CD14-positive monocyte (primary cell): ENCODE results near the gene CPSF2. TPM values are rescaled to one million over a fixed set of nuclear protein-coding genes. Genes with fewer than 3 reads are reported as not detected.

Experiments
- DNase-seq, 3 donors: peaks; one replicate each; pipeline ENCODE4 v3.0.0-alpha.2; 2011 to 2022
- H2AFZ ChIP-seq: 2 replicates; pipeline ENCODE4 v1.6.0; 2012; ENCODE audit warnings: mild to moderate bottlenecking, low read depth, low read length, inconsistent platforms; ENCODE audit not compliant: insufficient read depth, poor library complexity, severe bottlenecking
- H3K27ac ChIP-seq, 2 donors: 1 replicate in 1 of 2; 2 replicates in 1 of 2; pipeline ENCODE4 v1.5.1; 2012 to 2013; ENCODE audit warnings: low read length in 2 of 2, control low read depth in 1 of 2, inconsistent platforms in 1 of 2, low read depth in 1 of 2, mild to moderate bottlenecking in 1 of 2
- H3K27me3 ChIP-seq, 2 donors: one replicate each; pipeline versions ENCODE4 v1.6.0 to v1.6.1; 2011 to 2013; ENCODE audit warnings: low read length in 2 of 2; ENCODE audit not compliant: control insufficient read depth in 2 of 2, insufficient read depth in 2 of 2
- H3K36me3 ChIP-seq, 2 donors: replicated peaks in 1 of 2; 1 replicate in 1 of 2; 2 replicates in 1 of 2; pipeline versions ENCODE4 v1.5.1 to v1.6.1; 2012 to 2013; ENCODE audit warnings: low read length in 2 of 2, control low read depth in 1 of 2, inconsistent platforms in 1 of 2, mild to moderate bottlenecking in 1 of 2; ENCODE audit not compliant: insufficient read depth in 2 of 2, control insufficient read depth in 1 of 2
- H3K4me1 ChIP-seq, 2 donors: 1 replicate in 1 of 2; 2 replicates in 1 of 2; pipeline versions ENCODE4 v1.5.1 to v1.6.1; 2012 to 2013; ENCODE audit warnings: low read length in 2 of 2, control low read depth in 1 of 2, inconsistent platforms in 1 of 2, mild to moderate bottlenecking in 1 of 2, moderate library complexity in 1 of 2; ENCODE audit not compliant: insufficient read depth in 2 of 2, control insufficient read depth in 1 of 2
- H3K4me2 ChIP-seq: replicated peaks from 2 replicates; pipeline ENCODE3; 2012; ENCODE audit warnings: low read length, moderate library complexity, mild to moderate bottlenecking; ENCODE audit not compliant: poor library complexity, severe bottlenecking; ENCODE audit errors: extremely low read depth
- H3K4me3 ChIP-seq, 3 experiments: fragments of 200-600 bp in 1 of 3; sonication (generic) in 1 of 3; replicated peaks in 1 of 3; 1 replicate in 2 of 3; 2 replicates in 1 of 3; pipeline ENCODE4 v1.5.1; 2011 to 2013; ENCODE audit warnings: low read length in 3 of 3, mild to moderate bottlenecking in 3 of 3, control low read depth in 2 of 3, low read depth in 2 of 3, inconsistent platforms in 1 of 3, moderate library complexity in 1 of 3
- H3K79me2 ChIP-seq: 2 replicates; pipeline ENCODE4 v1.6.0; 2012; ENCODE audit warnings: mild to moderate bottlenecking, control low read depth, inconsistent platforms, low read length, moderate library complexity; ENCODE audit not compliant: insufficient read depth
- H3K9ac ChIP-seq: 2 replicates; pipeline ENCODE4 v1.6.0; 2017; ENCODE audit warnings: low read length, mild to moderate bottlenecking; ENCODE audit not compliant: insufficient read depth, poor library complexity, severe bottlenecking
- H3K9me3 ChIP-seq, 2 donors: replicated peaks in 1 of 2; 1 replicate in 1 of 2; 2 replicates in 1 of 2; pipeline versions ENCODE4 v1.5.1 to v1.6.1; 2012 to 2013; ENCODE audit warnings: low read length in 2 of 2, control low read depth in 1 of 2; ENCODE audit not compliant: control insufficient read depth in 1 of 2, insufficient read depth in 1 of 2
- H4K20me1 ChIP-seq: 2 replicates; pipeline ENCODE4 v1.6.0; 2012; ENCODE audit warnings: mild to moderate bottlenecking, low read length, control low read depth, moderate library complexity; ENCODE audit not compliant: insufficient read depth
- H3K27ac Mint-ChIP-seq, 7 donors: one replicate each; pipeline ENCODE4 v1.8.0; 2020; ENCODE audit warnings: mild to moderate bottlenecking in 7 of 7, mixed read lengths in 7 of 7, moderate library complexity in 6 of 7, inconsistent platforms in 2 of 7
- H3K27me3 Mint-ChIP-seq, 3 donors: one replicate each; pipeline ENCODE4 v1.8.0; 2021 to 2022; ENCODE audit warnings: low read depth in 3 of 3, mild to moderate bottlenecking in 3 of 3, mixed read lengths in 3 of 3, moderate library complexity in 3 of 3, inconsistent platforms in 1 of 3
- H3K36me3 Mint-ChIP-seq, 2 donors: one replicate each; pipeline ENCODE4 v1.8.0; 2020; ENCODE audit warnings: mixed read lengths in 2 of 2, inconsistent platforms in 1 of 2, mild to moderate bottlenecking in 1 of 2
- H3K4me1 Mint-ChIP-seq: one replicate; pipeline ENCODE4 v1.8.0; 2020; ENCODE audit warnings: mild to moderate bottlenecking, mixed read lengths
- H3K4me3 Mint-ChIP-seq, 2 donors: one replicate each; pipeline ENCODE4 v1.8.0; 2020; ENCODE audit warnings: mild to moderate bottlenecking in 2 of 2, mixed read lengths in 2 of 2, moderate library complexity in 1 of 2
- H3K9me3 Mint-ChIP-seq, 7 donors: one replicate each; pipeline ENCODE4 v1.8.0; 2020 to 2022; ENCODE audit warnings: mixed read lengths in 7 of 7, mild to moderate bottlenecking in 6 of 7, moderate library complexity in 6 of 7, inconsistent platforms in 2 of 7
- WGBS: methylation state at CpG from one replicate; pipeline ENCODE4 v1.1.5; 2013; ENCODE audit warnings: missing lambda C conversion rate; ENCODE audit not compliant: insufficient coverage; 5-methylcytosine and 5-hydroxymethylcytosine counted together
- intact Hi-C, 2 donors: fragments of 100-400 bp; cut with micrococcal nuclease; formaldehyde crosslinking; loops; one replicate each; pipeline versions ENCODE4 v1.15.0 to v1.15.1; 2023
- polyA plus RNA-seq, 3 donors: library from polyadenylated mRNA; depleted of rRNA in 1 of 3; unstranded in 2 of 3; stranded (reverse) in 1 of 3; fragments of 300-500 nt in 2 of 3; fragments of >200 nt in 1 of 3; fragmentation: Illumina TruSeq in 2 of 3; gene quantifications; 1 replicate in 2 of 3; 2 replicates in 1 of 3; pipeline ENCODE4 v1.2.3, GENCODE V29; 2012 to 2021
- TF ChIP-seq, protein P1 (sequence below): fragments of 200-600 bp; IDR thresholded peaks from one replicate; pipeline ENCODE4 v1.8.0; 2022; ENCODE audit warnings: antibody characterized with exemption, mild to moderate bottlenecking

CPSF2 gene
- polyA plus RNA-seq, 3 donors: 8.5 to 44.9 (median 25.5) TPM

DNA sequence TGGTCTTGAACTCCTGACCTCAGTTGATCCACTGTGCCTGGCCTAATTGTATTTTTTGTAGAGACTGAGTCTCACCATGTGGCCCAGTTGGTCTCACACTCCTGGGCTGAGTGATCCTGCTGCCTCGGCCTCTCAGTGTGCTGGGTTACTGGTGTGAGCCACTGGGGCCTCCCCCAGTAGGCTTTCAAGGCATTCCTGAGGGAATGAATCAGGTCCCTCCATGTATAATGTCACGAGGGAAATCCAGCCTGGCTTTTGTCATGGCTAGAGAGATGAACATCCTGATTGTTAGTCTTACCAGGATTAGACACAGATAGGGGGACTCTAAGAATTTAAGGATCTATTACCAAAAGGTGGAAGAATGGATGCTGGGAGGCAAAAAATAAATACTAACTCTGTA is 51.9 kb downstream of the CPSF2 start:
- no peaks in the 10 kb centered on the region for H3K9me3 Mint-ChIP-seq
- H3K27ac Mint-ChIP-seq: peak overlapping the region in 1 of 7 donors; percentile 57
- Histone ChIP-seq H3K79me2 (no peaks in the 10 kb centered on the region), H3K36me3 (peaks cover 0 to 14% of the 10 kb centered on the region in 2 donors), H3K4me2 (no peak overlapping the region), H3K9ac (no peak overlapping the region), H3K27me3 (no peaks in the 10 kb centered on the region), H2AFZ (no peak overlapping the region), H3K4me3 (no peak overlapping the region), H3K9me3 (no peaks in the 10 kb centered on the region), H4K20me1 (no peaks in the 10 kb centered on the region), H3K27ac (no peak overlapping the region), H3K4me1 (no peaks in the 10 kb centered on the region)
- no peak overlapping the region for H3K4me3 Mint-ChIP-seq
- H3K27me3 Mint-ChIP-seq: peaks cover 0 to 2% (median 0%) of the 10 kb centered on the region in 3 donors
- WGBS: 95% methylated on average over 2 of the region's 2 CpGs
- TF ChIP-seq, protein P1, sequence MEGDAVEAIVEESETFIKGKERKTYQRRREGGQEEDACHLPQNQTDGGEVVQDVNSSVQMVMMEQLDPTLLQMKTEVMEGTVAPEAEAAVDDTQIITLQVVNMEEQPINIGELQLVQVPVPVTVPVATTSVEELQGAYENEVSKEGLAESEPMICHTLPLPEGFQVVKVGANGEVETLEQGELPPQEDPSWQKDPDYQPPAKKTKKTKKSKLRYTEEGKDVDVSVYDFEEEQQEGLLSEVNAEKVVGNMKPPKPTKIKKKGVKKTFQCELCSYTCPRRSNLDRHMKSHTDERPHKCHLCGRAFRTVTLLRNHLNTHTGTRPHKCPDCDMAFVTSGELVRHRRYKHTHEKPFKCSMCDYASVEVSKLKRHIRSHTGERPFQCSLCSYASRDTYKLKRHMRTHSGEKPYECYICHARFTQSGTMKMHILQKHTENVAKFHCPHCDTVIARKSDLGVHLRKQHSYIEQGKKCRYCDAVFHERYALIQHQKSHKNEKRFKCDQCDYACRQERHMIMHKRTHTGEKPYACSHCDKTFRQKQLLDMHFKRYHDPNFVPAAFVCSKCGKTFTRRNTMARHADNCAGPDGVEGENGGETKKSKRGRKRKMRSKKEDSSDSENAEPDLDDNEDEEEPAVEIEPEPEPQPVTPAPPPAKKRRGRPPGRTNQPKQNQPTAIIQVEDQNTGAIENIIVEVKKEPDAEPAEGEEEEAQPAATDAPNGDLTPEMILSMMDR: no peak
- intact Hi-C loops: no loop called here
- no peak for DNase-seq
- H3K36me3 Mint-ChIP-seq: peaks cover 19 to 28% of the 10 kb centered on the region in 2 donors
- no peaks in the 10 kb centered on the region for H3K4me1 Mint-ChIP-seq

GRCh38 chr14:92175811-92176210 is 54.0 kb downstream of the CPSF2 start:
- Histone ChIP-seq H3K9me3 (peaks cover 13% of the 10 kb centered on the region in 2 donors), H3K9ac (no peak overlapping the region), H3K27ac (no peak overlapping the region), H4K20me1 (no peaks in the 10 kb centered on the region), H3K79me2 (no peaks in the 10 kb centered on the region), H3K4me3 (no peak overlapping the region), H2AFZ (no peak overlapping the region), H3K27me3 (no peaks in the 10 kb centered on the region), H3K36me3 (peaks cover 0 to 9% of the 10 kb centered on the region in 2 donors), H3K4me2 (no peak overlapping the region), H3K4me1 (no peaks in the 10 kb centered on the region)
- Mint-ChIP-seq H3K27ac (no peak overlapping the region), H3K4me3 (no peak overlapping the region), H3K36me3 (peaks cover 11 to 12% of the 10 kb centered on the region in 2 donors), H3K27me3 (peaks cover 0 to 2% (median 0%) of the 10 kb centered on the region in 3 donors), H3K9me3 (peaks cover 2 to 18% (median 9%) of the 10 kb centered on the region in 7 donors), H3K4me1 (no peaks in the 10 kb centered on the region)
- intact Hi-C loops: no loop called here
- TF ChIP-seq, protein P1: no peak
- DNase-seq: no peak
- WGBS: no CpG with 5 or more reads among the region's 2 CpGs
